K562 (cell line): Measurements from ENCODE around the gene INCA1.

Experiments
- CHD2 ChIP-seq: IDR thresholded peaks from 2 replicates; pipeline ENCODE4 v1.6.1; 2011; ENCODE audit warnings: low read depth, low read length
- CREB3 ChIP-seq: fragments of 450-650 bp; conservative IDR thresholded peaks from 2 replicates; pipeline ENCODE4 v1.6.1; 2016; ENCODE audit warnings: missing genetic modification characterization, low read depth, mild to moderate bottlenecking, missing compliant biosample characterization, moderate library complexity
- CTCF ChIP-seq, 3 experiments: IDR thresholded peaks in 2 of 3; conservative IDR thresholded peaks in 1 of 3; 2 replicates each; pipeline ENCODE4 v1.5.1; 2011 to 2012; ENCODE audit warnings: low read length in 3 of 3, mild to moderate bottlenecking in 3 of 3, control low read depth in 2 of 3, improper control_type of control experiment in 1 of 3, inconsistent platforms in 1 of 3, low read depth in 1 of 3, mixed read lengths in 1 of 3, moderate library complexity in 1 of 3; ENCODE audit not compliant: insufficient read depth in 2 of 3
- KLF10 ChIP-seq: fragments of 250-450 bp; sonication (Bioruptor Pico); IDR thresholded peaks from 2 replicates; pipeline ENCODE4 v1.6.1; 2021; ENCODE audit warnings: matching md5 sums
- MCM2 ChIP-seq: fragments of 450-650 bp; IDR thresholded peaks from 2 replicates; pipeline ENCODE4 v1.6.1; 2017; ENCODE audit warnings: low read depth, mild to moderate bottlenecking
- POLR2AphosphoS2 ChIP-seq: IDR thresholded peaks from 2 replicates; pipeline ENCODE4 v1.6.1; 2012; ENCODE audit warnings: low read length, improper control_type of control experiment
- TCF7 ChIP-seq: sonication (generic); IDR thresholded peaks from 2 replicates; pipeline ENCODE4 v1.6.1; 2016; ENCODE audit warnings: antibody characterized with exemption, borderline replicate concordance
- ZFX ChIP-seq: sonication (generic); formaldehyde crosslinking; IDR thresholded peaks from 2 replicates; pipeline ENCODE4 v1.8.0; 2022; ENCODE audit warnings: mild to moderate bottlenecking, missing genetic modification reagents, moderate library complexity

GRCh38 chr17:5011928-5012327 is 14.6 kb upstream of the INCA1 start:
- TF ChIP-seq ZFX (no peak), MCM2 (no peak), KLF10 (no peak), TCF7 (no peak), CTCF (IDR thresholded peaks at IDR 0.05 in 2 of 3, conservative IDR thresholded peaks at IDR 0.05 in 1 of 3; ENCODE audit: insufficient read depth in 2 of 3, low read depth in 1 of 3, low read length in 3 of 3) (no peak), CREB3 (tag) (no peak), POLR2AphosphoS2 (no peak), CHD2 (no peak)
